ENCODE data around the gene PCCA.

Gene PCCA

DNA sequence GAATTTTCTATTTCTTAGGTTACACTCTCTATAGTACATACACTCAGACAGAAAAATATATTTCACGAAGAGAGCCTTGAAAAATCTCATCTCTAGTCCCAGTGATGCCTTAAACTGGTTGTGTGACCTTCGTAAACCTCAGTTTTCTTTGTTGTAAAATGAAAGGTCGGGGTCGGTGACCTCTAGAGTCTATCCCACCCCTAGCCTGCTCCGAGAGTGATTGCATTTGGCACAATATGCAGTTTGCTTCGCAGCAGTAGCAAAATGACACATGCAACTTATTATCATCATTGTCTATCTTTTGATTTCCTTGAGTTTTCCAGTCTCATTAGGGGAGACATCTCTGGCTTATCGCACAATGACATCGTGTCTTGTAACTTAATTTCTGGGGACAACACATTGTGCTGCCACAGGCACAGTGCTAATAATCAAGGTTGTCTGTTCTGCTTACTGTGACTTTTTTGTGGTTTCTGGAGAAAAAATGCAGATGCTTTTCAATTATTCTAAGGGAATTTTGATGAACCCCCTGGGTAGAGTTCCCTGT is 384.7 kb downstream of the PCCA start:
- DNase-seq = no peak

DNA sequence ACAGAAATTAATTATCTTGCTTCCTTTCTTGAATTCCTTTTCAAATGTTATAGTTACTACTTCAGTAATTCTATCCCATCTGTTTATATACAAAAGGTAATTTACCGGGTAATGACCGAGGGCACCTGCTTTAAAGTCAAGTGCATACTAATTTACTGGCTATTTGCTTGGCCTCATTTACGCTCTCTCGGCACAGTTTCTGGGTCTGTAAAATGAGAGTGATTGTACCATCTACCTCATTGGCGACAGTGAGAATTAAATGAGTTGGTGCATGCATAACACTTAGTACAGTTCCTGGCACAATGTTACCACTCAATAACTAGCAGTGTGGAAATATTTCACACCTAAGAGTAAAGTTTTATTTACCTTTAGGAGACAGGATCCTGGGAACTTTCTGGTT is 388.1 kb downstream of the PCCA start:
- no peak for DNase-seq

DNA sequence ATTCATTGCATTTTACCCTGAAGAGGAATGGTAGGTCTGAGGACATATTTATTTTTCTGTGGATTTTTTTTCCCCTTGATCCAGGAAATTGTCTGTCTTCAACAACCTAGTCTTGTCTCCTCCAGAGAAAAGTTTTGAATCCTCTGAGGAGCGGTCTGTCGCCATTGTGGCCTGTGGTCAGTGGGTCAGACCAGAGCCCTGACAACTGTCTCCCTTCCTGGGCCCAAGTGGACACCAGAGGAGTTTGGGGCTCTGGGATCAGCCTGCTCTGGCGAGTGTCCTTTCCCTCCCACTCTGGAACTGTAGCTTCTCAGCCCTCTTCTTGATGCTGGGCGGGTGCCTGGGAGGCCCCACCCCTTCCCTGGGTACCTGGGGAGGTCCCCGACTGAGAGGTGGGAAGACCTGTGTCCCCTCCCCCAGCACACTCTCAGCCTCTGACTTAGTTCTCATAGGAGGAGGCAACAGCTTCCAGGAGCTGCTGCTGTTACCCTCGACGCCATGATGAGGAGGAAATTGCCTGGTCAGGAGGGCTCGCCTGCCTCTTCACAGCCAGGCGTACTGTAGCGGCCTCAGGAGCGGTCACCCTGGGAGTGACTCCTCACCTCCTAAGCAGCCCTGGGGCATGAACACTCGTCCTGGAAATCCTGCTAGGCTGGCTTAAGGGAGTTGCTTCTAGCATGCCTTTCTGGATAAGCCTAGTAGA is 389.4 kb downstream of the PCCA start:
- no peak for DNase-seq

DNA sequence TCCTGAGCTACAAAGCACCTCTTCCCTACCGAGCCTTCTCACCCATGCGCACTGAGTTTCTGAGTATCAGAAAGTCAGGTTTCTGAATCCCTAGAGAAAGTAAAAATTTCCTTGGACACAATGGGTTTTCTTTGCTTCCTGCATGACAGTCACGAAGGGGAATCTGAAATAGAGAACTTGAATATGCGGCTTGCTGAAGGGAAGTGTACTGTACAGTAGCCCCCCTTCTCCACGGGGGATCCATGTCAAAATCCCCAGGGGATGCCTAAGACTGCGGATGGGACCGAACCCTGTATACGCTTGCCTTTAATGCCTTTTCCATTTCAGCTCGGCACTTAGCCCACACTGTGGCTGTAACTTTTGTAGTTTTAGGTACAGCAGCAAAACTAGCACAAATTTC is 391.8 kb downstream of the PCCA start:
- no peak for DNase-seq

DNA sequence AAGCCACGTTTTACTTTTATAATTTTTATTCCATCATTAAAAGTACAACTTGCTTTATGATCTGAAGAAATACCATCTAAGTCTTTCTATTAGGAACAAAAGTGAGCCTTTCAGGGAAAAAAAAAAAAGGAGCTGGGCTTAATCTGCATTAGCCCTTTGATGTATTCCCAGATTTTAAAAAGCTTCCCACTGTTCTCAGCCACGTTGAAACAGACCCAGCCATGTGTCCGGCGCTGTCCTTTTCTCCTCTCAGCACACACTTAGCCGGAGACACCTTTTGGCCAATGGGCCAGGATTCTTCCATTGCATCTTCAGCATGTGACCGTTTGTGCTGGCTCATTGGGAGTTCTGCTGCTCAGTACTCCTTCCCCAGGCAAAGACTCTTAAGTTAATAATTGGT is 394.2 kb downstream of the PCCA start:
- no peak for DNase-seq

DNA sequence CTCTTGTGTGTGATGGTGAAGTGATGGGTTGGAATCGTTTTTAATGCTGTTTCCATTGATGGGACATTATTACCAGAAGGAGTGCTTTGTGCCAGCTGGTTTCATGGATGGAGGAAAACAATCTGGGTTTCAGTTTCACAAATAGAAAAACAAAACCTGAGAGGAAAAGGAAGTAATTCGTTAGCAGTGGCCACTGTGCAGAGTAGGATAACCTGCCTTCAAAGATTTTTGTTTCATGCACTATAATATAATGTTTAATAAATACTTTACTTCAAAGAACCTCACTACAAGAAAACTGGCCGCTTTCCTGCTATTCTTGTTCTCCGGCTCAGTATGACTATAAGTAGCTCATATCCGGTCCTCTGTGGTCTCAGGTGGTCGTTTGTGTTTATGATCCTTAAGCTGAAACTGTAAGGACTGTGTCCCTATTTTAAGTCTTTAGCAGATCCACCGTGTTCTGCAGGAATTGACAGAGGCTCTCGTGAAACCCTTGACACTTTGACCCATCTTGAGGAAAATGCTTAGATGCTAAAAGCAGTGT is 395.0 kb downstream of the PCCA start:
- DNase-seq = no peak

DNA sequence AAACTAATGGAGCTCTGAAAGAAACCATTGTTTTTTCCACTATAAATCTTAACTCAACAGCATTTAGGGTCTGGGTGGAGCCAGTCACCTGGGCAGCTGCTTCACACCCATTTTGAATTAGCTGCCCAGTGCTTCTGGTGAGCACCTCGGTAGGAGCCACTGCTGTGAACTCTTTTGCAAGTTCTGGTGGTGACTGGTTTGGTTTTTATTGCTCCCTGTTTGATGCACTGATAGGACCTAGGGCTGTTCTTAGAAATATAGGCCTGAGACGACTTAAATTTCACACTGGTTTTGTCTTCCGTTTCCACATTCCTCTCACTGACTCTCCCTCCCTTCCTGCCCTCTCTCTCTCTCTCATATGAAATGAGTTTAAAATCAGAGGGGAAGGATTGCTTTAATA is 395.8 kb downstream of the PCCA start:
- DNase-seq = no peak

DNA sequence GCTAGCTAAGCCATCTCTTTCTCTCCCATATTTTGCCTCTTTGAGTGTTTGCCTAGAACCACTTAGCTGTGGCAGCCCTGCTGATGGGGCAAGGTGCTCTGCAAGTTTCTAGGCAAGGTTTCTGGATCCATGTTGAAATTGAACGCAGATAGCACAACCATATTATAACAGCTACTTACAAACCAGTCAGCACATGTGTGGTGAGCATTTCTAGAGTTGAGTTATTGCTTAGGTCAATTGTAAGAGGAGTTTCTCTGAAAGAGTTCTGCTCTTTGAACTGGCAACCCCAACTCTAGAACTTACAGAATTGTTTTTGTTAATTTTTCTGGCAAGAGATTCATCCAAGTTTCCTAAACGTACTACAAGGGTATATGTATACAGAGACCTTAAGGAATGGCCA is 396.4 kb downstream of the PCCA start:
- DNase-seq = no peak

DNA sequence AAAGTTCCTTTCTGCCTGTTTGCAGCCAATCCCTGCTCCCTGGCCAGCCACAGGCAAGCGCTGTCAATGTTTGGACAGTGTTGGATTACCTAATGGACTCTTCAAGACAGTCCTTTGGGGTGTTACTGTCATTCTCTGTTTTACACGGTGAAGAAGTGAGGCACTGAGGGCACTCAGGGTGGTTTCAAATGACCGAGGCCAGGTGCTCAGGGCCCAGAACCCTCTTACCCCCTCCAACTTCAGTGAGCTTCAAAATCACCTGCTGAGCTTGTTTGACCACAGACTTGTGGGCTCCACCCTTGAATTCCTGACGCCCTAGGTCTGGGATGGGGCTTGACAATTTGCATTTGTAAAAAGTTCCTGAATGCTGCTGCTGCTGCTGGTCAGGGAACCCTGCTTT is 401.8 kb downstream of the PCCA start:
- no peak for DNase-seq

DNA sequence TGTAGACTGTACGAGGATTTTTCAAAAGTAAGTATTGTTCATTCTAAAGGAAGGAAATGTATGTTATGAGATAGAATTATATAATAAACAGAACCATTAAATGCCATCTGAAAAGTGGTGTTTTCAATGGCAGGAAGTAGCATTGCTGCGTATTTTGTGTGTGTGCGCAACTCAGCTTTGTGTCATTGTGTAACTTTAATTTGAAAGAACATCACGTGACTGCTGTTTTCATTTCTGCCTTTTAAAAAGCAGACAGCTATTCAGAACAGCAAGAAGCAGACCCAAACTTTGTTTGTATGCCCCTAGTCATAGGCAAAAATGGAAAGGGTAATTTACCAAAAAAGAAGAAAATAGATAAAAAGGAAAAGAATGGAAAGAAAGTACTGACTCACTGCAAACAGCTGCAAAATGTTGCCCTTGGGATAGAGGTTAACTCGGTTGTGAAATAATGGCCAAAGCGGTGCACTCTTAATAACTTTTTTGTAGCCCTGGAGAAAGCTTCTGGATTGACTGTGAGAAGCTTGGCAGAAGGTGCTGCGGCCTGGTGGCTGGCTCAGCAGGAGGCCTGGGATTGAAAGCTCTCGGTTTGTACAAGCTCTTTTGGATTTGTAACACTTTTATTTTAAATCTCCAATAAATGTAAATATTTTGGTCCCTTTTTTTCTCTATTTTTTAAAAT is 402.4 kb downstream of the PCCA start:
- peak; percentile 39 for DNase-seq

DNA sequence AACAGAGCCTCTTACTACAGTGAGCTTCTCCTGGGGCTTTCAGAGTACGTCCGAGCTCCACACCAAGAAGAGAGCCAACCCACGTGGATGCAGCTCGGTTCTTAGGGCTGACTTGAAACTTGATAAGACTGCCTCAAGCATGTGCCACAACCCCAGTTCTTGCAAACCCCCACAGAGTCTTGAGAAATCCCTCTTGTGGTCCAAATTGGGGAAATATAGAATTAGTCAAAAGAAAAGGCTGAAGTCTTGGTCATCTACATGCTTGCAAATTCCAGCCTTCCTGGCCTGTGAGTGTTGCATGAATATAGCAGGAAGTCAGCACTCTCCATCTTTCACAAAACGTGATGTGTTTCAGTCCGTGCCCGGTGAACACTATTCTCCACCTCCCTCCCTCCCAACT is 404.5 kb downstream of the PCCA start:
- no peak for DNase-seq

DNA sequence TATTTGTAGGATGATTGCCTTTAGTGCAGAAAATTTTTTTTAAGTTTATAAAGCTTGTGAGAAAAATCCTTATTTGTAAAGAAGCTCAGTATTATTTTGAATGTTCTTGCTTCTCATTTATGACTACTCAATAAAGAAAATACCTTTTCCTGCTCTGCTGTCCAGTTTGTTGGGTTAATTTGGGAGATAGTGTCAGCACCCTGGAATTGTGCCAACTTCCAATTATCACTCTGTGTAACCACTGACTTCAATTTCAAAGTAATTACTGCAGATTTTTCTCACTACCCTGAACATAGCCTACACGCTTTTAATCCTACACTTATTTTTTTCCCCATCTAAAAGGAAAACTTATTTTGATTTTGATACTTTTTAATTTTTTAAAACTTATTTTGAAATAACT is 406.6 kb downstream of the PCCA start:
- no peak for DNase-seq

DNA sequence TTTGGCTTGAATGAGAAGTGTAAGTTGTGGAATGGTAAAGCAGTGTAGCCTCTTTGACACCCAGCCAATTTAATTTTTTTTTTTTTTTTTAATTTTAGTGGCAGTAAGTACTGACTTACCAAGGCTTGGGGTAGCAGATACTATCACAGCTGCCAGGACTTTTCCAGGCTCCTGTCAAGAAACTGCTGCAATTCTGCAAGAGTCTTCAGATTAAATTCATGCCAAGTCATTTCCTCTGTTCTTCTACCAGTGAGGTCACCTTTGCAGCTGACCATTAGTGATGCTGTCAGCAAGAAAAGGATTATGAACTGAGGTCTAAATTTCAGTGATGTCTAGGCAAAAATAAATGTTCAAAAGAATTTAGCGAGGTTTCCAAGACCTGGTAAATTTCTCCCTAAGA is 408.5 kb downstream of the PCCA start:
- DNase-seq = no peak

DNA sequence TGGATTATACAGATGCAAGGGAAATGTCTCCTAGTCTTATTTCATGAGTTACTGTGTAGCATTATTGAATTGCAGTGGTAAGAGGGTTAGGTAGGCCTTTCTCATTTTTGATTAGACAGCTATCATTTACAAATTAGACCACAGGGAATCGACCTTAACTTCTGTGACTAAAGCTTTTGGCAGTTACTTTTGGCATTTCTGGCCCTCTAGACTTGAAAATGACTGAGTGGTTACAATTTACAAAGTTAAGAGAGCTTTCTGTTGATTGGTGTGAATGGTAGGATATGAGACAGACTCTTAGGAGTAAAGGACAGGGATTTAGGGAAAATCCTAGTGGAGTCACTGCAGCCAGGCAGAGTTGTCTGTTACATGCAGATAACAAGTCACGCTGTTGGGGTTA is 413.6 kb downstream of the PCCA start:
- DNase-seq = no peak

DNA sequence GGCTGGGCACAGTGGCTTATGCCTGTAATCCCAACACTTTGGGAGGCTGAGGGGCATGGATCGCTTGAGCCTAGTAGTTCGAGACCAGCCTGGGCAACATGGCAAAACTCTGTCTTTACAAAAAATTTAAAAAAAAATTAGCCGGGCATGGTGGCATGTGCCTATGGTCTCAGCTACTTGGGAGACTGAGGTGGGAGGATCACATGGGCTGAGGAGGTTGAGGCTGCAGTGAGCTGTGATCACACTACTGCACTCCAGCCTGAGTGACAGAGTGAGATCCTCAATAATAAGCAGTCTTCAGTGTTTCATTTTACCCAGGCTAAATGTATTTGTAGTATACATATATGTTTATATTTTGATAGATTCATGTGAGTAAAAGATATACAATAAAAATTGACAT is 414.7 kb downstream of the PCCA start:
- DNase-seq = no peak

DNA sequence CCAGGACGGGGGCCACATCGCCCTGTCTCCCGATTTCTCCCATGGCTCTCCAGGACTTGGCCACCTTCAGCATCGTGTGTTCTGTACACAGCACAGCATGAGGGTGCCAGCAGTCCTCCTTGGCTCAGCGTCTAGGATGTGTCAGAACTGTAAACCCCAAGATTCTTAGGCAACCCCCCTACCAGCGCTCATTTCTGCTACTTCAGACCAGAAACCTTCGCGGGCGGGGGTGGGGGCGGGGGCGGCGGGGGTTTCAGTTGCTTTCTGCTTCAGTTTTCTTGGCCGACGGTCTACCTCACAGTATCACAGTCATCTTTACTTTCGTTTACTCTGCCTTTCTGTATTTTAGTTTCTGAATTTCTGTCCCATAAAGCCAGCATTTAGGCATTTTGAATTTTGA is 417.3 kb downstream of the PCCA start:
- DNase-seq = no peak

DNA sequence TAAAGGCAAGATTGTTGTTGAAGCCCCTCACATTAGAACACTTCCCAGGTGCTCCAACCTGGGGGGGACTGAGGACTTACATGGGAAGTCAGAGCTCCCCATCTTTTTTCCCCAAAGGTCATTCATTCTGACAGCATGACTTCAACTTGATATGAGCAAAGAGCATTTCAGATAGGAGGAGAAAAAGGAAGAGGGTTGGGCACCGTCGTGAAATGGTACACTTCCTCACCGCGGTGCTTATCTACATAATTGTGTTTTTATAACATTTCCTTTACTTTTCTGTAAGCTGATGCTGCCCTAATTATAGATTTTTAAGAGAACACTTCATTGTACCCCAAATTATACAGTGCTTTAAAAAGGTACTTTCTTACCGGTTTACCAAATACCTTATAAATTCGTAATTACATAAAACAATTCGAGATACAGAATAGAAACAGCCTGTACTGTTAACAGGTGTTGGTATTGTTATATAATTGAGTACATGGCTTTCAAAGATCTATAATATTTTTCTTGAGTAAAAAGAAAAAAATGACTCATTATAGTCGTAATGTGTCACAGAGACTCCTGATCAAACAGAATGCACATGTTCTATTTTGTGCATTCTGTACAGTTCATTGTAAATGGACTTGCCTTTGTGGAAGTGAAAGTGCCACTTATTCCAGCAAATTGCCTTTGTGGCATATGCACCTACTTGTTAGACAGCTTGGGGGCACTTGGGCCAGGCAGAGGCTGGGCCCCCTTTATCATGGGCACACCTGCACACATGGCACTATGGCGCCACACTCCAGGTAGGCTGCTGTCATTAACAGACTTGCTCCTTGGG is 417.9 kb downstream of the PCCA start:
- DNase-seq = no peak

DNA sequence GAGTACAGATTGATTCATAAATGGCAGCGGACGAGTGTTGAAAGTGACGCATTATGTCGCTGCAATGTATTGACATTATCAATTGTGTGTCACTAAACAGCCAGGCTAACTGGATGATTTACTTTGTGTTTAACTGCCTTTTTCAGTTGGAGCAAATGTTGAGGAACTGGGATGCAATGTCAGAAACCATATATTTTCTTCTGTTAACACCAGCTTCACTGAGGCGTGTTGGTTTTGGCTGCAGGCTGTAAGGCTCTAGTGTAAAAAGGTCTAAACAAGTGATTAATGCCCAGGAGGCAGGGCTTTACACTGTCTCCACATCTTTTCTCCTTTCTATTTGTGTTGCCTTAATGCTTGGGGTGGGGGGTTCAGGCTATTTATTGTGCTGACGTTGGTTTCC is 419.6 kb downstream of the PCCA start:
- no peak for DNase-seq

DNA sequence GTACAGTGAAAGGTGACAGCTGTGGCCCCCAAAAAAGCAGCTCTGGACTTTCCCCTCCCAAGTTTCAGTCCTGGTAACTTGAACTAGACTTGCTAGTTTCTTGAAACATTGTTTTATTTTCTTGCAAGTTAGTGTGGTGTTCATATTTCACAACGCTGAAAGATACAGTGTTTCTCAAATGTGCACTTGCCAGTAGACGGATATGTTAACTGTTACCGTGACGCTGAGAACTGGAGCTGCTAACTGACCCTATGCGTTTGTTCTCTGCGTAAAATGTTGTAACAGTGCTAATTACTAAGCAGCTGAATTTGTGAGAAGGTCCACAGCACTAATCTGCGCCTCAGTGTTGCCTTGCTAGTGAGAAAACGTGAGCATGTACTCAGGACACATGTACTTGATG is 420.1 kb downstream of the PCCA start:
- DNase-seq = no peak

DNA sequence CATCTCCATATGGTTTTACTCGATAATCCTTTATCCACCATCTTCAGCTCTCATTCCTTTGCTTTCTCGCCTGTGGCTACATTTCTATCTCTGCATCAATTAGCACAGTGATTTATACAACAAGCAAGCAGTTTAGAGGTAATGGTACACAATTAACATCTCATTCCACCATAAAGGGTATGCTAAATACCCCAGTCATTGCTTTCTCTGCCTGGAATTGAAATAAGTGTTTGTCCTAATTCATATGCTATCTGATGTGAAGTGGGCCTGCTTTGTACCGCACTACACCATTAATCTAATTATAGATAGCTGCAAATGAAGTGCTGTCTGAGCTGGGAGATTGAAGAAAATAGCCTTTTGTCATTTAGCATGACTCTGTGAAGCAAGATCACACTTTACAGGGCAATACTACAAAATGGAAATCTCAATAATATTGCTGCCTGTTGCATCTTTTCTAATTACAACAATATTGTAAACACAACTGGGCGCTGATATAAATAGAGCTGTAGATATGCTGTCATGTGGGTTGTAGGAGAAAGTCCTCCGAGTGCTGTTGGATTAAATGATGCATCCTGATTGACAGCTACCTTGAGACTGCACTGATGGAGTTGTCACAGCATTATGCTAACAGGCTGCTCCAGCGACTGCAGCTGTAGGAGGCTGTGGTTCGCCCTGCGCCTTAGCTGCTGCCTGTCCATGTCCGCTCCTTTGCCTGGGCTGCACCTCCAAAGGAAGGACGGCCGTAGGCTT is 421.5 kb downstream of the PCCA start:
- no peak for DNase-seq

DNA sequence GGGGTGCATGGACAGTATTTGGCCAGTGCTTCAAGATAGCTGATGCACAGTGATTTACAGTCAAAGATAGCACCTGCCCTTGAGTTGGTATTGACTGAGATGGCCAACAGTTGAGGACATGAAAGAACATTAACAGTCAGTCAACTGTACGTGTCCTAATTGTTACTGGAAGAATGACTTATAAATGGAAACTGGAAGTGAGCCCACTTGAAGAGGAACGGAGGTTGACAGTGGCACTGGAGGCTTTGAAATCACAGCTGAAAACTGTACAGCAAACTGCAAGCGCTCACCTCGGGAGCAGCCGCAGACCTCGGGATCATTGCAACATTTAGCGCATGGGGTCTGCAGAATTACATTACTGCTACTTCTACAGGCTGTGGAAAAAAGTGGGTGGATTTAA is 422.6 kb downstream of the PCCA start:
- DNase-seq = no peak

DNA sequence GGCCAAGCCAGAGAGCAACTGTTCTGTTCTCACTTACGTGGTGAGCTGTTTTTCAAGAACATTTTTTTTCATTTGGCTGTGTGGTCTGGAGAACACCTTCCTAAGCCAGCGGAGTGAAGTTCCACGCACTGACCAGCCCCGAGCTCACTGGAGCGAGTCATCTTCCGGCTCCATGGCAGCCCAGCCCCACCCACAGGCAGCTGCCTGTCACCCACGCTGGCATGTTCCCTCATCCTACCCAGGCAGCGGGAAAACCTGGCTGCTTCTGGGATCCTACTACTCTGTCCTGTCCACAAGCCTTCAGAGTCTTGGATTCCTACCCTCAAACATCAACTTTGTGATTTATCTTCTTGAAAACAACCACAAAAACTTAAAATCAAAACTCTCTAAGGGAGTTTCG is 423.5 kb downstream of the PCCA start:
- no peak for DNase-seq

DNA sequence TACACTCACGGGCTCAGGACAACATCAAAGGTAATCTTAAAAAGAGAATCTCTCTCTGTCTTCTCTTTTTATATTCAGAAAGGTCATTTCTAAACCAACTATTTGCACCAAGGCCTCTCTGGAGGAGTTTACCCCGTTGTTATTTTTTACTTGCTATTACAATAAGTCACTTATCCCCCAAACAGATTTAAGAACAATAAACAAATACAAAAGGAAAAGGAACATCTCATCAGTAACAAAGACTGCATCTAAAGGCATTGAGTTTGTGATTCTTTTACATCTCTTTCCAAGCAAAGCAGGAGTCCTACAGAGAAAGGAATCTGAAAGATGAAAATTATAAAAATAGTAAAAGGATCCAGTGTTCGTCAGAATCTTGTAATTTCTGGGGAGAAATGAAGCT is 424.3 kb downstream of the PCCA start:
- DNase-seq = no peak
